Suprapubic skin (tissue), 3 donors: ENCODE data around the gene PAX7.

Experiments
- EP300 ChIP-seq: sonication (generic); formaldehyde crosslinking; IDR thresholded peaks from one replicate; pipeline ENCODE4 v1.6.1; 2017; ENCODE audit warnings: antibody characterized with exemption
- TF ChIP-seq, protein P1 (sequence below), 2 donors: fragments of 200-600 bp in 1 of 2; fragments of 450-650 bp in 1 of 2; sonication (generic) in 1 of 2; IDR thresholded peaks; one replicate each; pipeline ENCODE4 v1.5.1; 2016 to 2019; ENCODE audit warnings: antibody characterized with exemption in 2 of 2, mild to moderate bottlenecking in 1 of 2, moderate library complexity in 1 of 2

GRCh38 chr1:18783705-18784481 is 153.2 kb downstream of the PAX7 start:
- TF ChIP-seq, protein P1, sequence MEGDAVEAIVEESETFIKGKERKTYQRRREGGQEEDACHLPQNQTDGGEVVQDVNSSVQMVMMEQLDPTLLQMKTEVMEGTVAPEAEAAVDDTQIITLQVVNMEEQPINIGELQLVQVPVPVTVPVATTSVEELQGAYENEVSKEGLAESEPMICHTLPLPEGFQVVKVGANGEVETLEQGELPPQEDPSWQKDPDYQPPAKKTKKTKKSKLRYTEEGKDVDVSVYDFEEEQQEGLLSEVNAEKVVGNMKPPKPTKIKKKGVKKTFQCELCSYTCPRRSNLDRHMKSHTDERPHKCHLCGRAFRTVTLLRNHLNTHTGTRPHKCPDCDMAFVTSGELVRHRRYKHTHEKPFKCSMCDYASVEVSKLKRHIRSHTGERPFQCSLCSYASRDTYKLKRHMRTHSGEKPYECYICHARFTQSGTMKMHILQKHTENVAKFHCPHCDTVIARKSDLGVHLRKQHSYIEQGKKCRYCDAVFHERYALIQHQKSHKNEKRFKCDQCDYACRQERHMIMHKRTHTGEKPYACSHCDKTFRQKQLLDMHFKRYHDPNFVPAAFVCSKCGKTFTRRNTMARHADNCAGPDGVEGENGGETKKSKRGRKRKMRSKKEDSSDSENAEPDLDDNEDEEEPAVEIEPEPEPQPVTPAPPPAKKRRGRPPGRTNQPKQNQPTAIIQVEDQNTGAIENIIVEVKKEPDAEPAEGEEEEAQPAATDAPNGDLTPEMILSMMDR (IDR thresholded peaks at IDR 0.05): no peak
- TF ChIP-seq EP300: no peak
